ENCODE results near the gene APOC3. TPM values are rescaled to one million over a fixed set of nuclear protein-coding genes. Genes with fewer than 3 reads are reported as not detected.

Gene APOC3
- total and polyA plus RNA-seq, 10 of the 15 experiments (the other 5 are each of a cell fraction or from before 2014, with no cell fraction given): 1.9 TPM; not detected in 9

DNA sequence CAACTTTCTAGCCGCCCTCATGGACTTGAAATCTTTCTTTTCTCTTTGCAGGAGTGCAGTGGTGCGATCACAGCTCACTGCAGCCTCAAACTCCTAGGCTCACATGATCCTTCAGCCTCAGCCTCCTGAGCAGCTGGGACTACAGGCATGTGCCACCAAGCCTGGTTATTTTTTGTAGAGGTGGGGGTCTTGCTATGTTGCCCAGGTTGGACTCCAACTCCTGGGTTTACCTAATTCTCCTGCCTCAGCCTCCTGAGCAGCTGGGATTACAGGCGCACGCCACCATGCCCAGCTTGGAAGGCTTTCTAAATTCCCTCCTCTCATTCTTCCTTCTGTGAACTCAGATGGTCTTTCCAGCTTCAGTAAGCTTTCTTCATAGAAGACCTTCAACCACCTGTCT, 12.4 kb downstream of the APOC3 start:
- CTCF ChIA-PET: interaction anchor here (0.7 to 1.2 kb wide), 2 partner anchors 18 to 98 kb away, joined by 3 to 4 read pairs; no protein-coding TSS in a partner anchor

More for the DNA sequence above, 12.4 kb downstream of the APOC3 start:
- 85% methylated on average over 4 of the region's 4 CpGs for WGBS (ENCODE audit: insufficient coverage, insufficient replicate concordance, low lambda C conversion rate, missing lambda C conversion rate)
- DNase-seq (ENCODE audit: low read depth, low spot score): no peak
- Histone ChIP-seq H2AFZ (ENCODE audit: control insufficient read depth, low read depth, low read length) (no peak overlapping the region), H3K4me3 (no peak overlapping the region), H3K79me2 (ENCODE audit: control insufficient read depth, insufficient read depth, low read length) (no peaks in the 10 kb centered on the region), H3K9ac (ENCODE audit: control insufficient read depth, insufficient read depth, low read length) (no peak overlapping the region), H3K4me1 (ENCODE audit: control insufficient read depth, insufficient read depth, low read length) (no peaks in the 10 kb centered on the region), H3K27me3 (replicated peaks in 1 of 2; ENCODE audit: control insufficient read depth in 2 of 2, insufficient read depth in 2 of 2, low read length in 1 of 2) (no peaks in the 10 kb centered on the region), H4K20me1 (ENCODE audit: control insufficient read depth, insufficient read depth) (no peaks in the 10 kb centered on the region), H3K9me3 (replicated peaks; ENCODE audit: control insufficient read depth, insufficient read depth, low read length) (no peaks in the 10 kb centered on the region), H3K4me2 (ENCODE audit: control insufficient read depth, insufficient read depth) (no peak overlapping the region), H3K27ac (ENCODE audit: control insufficient read depth, insufficient read depth) (no peak overlapping the region), H3K36me3 (ENCODE audit: control insufficient read depth in 2 of 2, insufficient read depth in 2 of 2, low read length in 1 of 2) (peaks cover 5 to 14% of the 10 kb centered on the region in 2 experiments; a peak in 3 of 4 replicates)
- intact Hi-C loops (cut with micrococcal nuclease; ENCODE audit: unreplicated experiment) (no loop called here), in situ Hi-C loops (cut with MboI) (no loop called here)
- ChIA-PET RAD21 (ENCODE audit: unreplicated experiment) (no interaction called here), SMC1A (ENCODE audit: uncharacterized antibody, unreplicated experiment) (no interaction called here), POLR2A (no interaction called here)
- no peak for FAIRE-seq
- no peak for ATAC-seq
- TF ChIP-seq CBFB (IDR thresholded peaks at IDR 0.05; ENCODE audit: low read depth) (no peak), HDAC2 (IDR thresholded peaks at IDR 0.05) (no peak), EZH2 (IDR thresholded peaks at IDR 0.05; ENCODE audit: borderline replicate concordance, control insufficient read depth, low read depth, low read length) (no peak), ATF7 (IDR thresholded peaks at IDR 0.05; ENCODE audit: low read depth) (no peak), KLF5 (IDR thresholded peaks at IDR 0.05; ENCODE audit: partially characterized antibody) (no peak), LARP7 (IDR thresholded peaks at IDR 0.05) (no peak), BMI1 (IDR thresholded peaks at IDR 0.05; ENCODE audit: borderline replicate concordance) (no peak), CHD1 (IDR thresholded peaks at IDR 0.05; ENCODE audit: low read depth, low read length) (no peak), RCOR1 (conservative IDR thresholded peaks at IDR 0.05; ENCODE audit: low read depth, low read length) (no peak), TCF7 (IDR thresholded peaks at IDR 0.05; ENCODE audit: borderline replicate concordance) (no peak), KAT2A (conservative IDR thresholded peaks at IDR 0.05; ENCODE audit: control insufficient read depth, low read depth, low read length) (no peak), CHD4 (IDR thresholded peaks at IDR 0.05) (no peak)
- TF ChIP-seq, protein P1, sequence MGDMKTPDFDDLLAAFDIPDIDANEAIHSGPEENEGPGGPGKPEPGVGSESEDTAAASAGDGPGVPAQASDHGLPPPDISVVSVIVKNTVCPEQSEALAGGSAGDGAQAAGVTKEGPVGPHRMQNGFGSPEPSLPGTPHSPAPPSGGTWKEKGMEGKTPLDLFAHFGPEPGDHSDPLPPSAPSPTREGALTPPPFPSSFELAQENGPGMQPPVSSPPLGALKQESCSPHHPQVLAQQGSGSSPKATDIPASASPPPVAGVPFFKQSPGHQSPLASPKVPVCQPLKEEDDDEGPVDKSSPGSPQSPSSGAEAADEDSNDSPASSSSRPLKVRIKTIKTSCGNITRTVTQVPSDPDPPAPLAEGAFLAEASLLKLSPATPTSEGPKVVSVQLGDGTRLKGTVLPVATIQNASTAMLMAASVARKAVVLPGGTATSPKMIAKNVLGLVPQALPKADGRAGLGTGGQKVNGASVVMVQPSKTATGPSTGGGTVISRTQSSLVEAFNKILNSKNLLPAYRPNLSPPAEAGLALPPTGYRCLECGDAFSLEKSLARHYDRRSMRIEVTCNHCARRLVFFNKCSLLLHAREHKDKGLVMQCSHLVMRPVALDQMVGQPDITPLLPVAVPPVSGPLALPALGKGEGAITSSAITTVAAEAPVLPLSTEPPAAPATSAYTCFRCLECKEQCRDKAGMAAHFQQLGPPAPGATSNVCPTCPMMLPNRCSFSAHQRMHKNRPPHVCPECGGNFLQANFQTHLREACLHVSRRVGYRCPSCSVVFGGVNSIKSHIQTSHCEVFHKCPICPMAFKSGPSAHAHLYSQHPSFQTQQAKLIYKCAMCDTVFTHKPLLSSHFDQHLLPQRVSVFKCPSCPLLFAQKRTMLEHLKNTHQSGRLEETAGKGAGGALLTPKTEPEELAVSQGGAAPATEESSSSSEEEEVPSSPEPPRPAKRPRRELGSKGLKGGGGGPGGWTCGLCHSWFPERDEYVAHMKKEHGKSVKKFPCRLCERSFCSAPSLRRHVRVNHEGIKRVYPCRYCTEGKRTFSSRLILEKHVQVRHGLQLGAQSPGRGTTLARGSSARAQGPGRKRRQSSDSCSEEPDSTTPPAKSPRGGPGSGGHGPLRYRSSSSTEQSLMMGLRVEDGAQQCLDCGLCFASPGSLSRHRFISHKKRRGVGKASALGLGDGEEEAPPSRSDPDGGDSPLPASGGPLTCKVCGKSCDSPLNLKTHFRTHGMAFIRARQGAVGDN (IDR thresholded peaks at IDR 0.05): no peak
- TF ChIP-seq, protein P2, sequence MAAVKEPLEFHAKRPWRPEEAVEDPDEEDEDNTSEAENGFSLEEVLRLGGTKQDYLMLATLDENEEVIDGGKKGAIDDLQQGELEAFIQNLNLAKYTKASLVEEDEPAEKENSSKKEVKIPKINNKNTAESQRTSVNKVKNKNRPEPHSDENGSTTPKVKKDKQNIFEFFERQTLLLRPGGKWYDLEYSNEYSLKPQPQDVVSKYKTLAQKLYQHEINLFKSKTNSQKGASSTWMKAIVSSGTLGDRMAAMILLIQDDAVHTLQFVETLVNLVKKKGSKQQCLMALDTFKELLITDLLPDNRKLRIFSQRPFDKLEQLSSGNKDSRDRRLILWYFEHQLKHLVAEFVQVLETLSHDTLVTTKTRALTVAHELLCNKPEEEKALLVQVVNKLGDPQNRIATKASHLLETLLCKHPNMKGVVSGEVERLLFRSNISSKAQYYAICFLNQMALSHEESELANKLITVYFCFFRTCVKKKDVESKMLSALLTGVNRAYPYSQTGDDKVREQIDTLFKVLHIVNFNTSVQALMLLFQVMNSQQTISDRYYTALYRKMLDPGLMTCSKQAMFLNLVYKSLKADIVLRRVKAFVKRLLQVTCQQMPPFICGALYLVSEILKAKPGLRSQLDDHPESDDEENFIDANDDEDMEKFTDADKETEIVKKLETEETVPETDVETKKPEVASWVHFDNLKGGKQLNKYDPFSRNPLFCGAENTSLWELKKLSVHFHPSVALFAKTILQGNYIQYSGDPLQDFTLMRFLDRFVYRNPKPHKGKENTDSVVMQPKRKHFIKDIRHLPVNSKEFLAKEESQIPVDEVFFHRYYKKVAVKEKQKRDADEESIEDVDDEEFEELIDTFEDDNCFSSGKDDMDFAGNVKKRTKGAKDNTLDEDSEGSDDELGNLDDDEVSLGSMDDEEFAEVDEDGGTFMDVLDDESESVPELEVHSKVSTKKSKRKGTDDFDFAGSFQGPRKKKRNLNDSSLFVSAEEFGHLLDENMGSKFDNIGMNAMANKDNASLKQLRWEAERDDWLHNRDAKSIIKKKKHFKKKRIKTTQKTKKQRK (IDR thresholded peaks at IDR 0.05; ENCODE audit: low read depth, low read length): no peak
- no TSS peak for BruUV-seq (replicated peaks)
